ENCODE measurements around the gene COG3. TPM values are rescaled to one million over a fixed set of nuclear protein-coding genes. Genes with fewer than 3 reads are reported as not detected.

COG3 gene
- total RNA-seq, 1 experiment from 2014 or later: 20.3 TPM

- no peak for DNase-seq (ENCODE audit: low spot score)
- TF ChIP-seq EZH2 (IDR thresholded peaks at IDR 0.05; ENCODE audit: borderline replicate concordance, low read depth, low read length, poor library complexity, severe bottlenecking) (no peak), CTCF (conservative IDR thresholded peaks at IDR 0.05; ENCODE audit: low read depth, low read length) (no peak)
- H3K27ac ChIP-seq (ENCODE audit: low read depth, low read length, poor library complexity, severe bottlenecking): no peak overlapping the region
- CTCF ChIA-PET: no interaction called here
- no peaks in the 10 kb centered on the region for H3K4me1 ChIP-seq (ENCODE audit: insufficient read depth, low read length, poor library complexity, severe bottlenecking)
- peaks cover 32% of the 10 kb centered on the region for H3K36me3 ChIP-seq (ENCODE audit: insufficient read depth, low read length, poor library complexity, severe bottlenecking)
- no TSS peak for BruUV-seq (replicated peaks)
- intact Hi-C loops (cut with micrococcal nuclease; ENCODE audit: unreplicated experiment): no loop called here
- H3K4me3 ChIP-seq (ENCODE audit: low read depth, low read length, poor library complexity, severe bottlenecking): no peak overlapping the region
- POLR2A ChIA-PET (ENCODE audit: low non-redundant PET): no interaction called here
- H3K9me3 ChIP-seq (ENCODE audit: low read depth, low read length, poor library complexity, severe bottlenecking): no peaks in the 10 kb centered on the region
- no peaks in the 10 kb centered on the region for H3K27me3 ChIP-seq (replicated peaks; ENCODE audit: insufficient read depth, low read depth, low read length, poor library complexity)
These were observed 56.6 kb downstream of the COG3 start for GRCh38 chr13:45521297-45521696.

GRCh38 chr13:45522571-45522970 is 57.8 kb downstream of the COG3 start:
- no peaks in the 10 kb centered on the region for H3K27me3 ChIP-seq (replicated peaks; ENCODE audit: insufficient read depth, low read depth, low read length, poor library complexity)
- H3K9me3 ChIP-seq (ENCODE audit: low read depth, low read length, poor library complexity, severe bottlenecking): no peaks in the 10 kb centered on the region
- peaks cover 19% of the 10 kb centered on the region for H3K36me3 ChIP-seq (ENCODE audit: insufficient read depth, low read length, poor library complexity, severe bottlenecking)
- H3K4me3 ChIP-seq (ENCODE audit: low read depth, low read length, poor library complexity, severe bottlenecking): no peak overlapping the region
- H3K4me1 ChIP-seq (ENCODE audit: insufficient read depth, low read length, poor library complexity, severe bottlenecking): peaks cover 9% of the 10 kb centered on the region
- ChIA-PET POLR2A (ENCODE audit: low non-redundant PET) (no interaction called here), CTCF (no interaction called here)
- DNase-seq (ENCODE audit: low spot score): no peak
- TF ChIP-seq CTCF (conservative IDR thresholded peaks at IDR 0.05; ENCODE audit: low read depth, low read length): no peak
- no peak for TF ChIP-seq EZH2 (IDR thresholded peaks at IDR 0.05; ENCODE audit: borderline replicate concordance, low read depth, low read length, poor library complexity, severe bottlenecking)
- H3K27ac ChIP-seq (ENCODE audit: low read depth, low read length, poor library complexity, severe bottlenecking): no peak overlapping the region
- intact Hi-C loops (cut with micrococcal nuclease; ENCODE audit: unreplicated experiment): no loop called here
- BruUV-seq (replicated peaks): no TSS peak

- CTCF ChIA-PET: no interaction called here
- no TSS peak for BruUV-seq (replicated peaks)
- TF ChIP-seq EZH2 (IDR thresholded peaks at IDR 0.05; ENCODE audit: borderline replicate concordance, low read depth, low read length, poor library complexity, severe bottlenecking) (no peak), CTCF (conservative IDR thresholded peaks at IDR 0.05; ENCODE audit: low read depth, low read length) (no peak)
- Histone ChIP-seq H3K27ac (ENCODE audit: low read depth, low read length, poor library complexity, severe bottlenecking) (no peak overlapping the region), H3K4me3 (ENCODE audit: low read depth, low read length, poor library complexity, severe bottlenecking) (no peak overlapping the region), H3K36me3 (ENCODE audit: insufficient read depth, low read length, poor library complexity, severe bottlenecking) (peaks cover 10% of the 10 kb centered on the region), H3K27me3 (replicated peaks; ENCODE audit: insufficient read depth, low read depth, low read length, poor library complexity) (no peaks in the 10 kb centered on the region), H3K9me3 (ENCODE audit: low read depth, low read length, poor library complexity, severe bottlenecking) (no peaks in the 10 kb centered on the region), H3K4me1 (ENCODE audit: insufficient read depth, low read length, poor library complexity, severe bottlenecking) (peaks cover 9% of the 10 kb centered on the region)
- POLR2A ChIA-PET (ENCODE audit: low non-redundant PET): no interaction called here
- no peak for DNase-seq (ENCODE audit: low spot score)
- intact Hi-C loops (cut with micrococcal nuclease; ENCODE audit: unreplicated experiment): no loop called here
These were observed 63.1 kb downstream of the COG3 start for GRCh38 chr13:45527699-45528462.
